Measurements from ENCODE around the gene C22orf31.

DNA sequence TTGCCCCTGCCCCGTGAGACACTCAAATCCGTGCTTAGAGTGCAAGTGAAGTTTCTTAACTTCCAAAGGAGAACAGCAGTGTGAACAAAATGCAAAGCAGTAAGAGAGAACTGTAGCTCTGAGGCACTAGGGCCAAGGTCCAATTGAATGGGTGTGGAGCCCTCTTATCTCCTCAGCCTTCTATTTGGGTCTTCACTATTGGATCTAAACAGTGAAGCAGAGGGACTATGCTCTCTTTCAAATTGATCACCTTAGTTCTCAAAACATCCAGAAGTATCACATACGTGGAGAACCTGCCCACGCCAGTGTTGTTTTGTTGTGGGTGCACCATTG is 49.6 kb downstream of the C22orf31 start:
- TF ChIP-seq, protein P1, sequence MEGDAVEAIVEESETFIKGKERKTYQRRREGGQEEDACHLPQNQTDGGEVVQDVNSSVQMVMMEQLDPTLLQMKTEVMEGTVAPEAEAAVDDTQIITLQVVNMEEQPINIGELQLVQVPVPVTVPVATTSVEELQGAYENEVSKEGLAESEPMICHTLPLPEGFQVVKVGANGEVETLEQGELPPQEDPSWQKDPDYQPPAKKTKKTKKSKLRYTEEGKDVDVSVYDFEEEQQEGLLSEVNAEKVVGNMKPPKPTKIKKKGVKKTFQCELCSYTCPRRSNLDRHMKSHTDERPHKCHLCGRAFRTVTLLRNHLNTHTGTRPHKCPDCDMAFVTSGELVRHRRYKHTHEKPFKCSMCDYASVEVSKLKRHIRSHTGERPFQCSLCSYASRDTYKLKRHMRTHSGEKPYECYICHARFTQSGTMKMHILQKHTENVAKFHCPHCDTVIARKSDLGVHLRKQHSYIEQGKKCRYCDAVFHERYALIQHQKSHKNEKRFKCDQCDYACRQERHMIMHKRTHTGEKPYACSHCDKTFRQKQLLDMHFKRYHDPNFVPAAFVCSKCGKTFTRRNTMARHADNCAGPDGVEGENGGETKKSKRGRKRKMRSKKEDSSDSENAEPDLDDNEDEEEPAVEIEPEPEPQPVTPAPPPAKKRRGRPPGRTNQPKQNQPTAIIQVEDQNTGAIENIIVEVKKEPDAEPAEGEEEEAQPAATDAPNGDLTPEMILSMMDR (IDR thresholded peaks at IDR 0.05), result no peak
- no peak for TF ChIP-seq ZFX (IDR thresholded peaks at IDR 0.05; ENCODE audit: borderline replicate concordance)
